ENCODE results near the gene PROC.
"Not testable (repeated sequence)": the region's sequence is repeated elsewhere in the genome, so short reads cannot be mapped to it uniquely, and the experiment has no call there.

Gene PROC

DNA sequence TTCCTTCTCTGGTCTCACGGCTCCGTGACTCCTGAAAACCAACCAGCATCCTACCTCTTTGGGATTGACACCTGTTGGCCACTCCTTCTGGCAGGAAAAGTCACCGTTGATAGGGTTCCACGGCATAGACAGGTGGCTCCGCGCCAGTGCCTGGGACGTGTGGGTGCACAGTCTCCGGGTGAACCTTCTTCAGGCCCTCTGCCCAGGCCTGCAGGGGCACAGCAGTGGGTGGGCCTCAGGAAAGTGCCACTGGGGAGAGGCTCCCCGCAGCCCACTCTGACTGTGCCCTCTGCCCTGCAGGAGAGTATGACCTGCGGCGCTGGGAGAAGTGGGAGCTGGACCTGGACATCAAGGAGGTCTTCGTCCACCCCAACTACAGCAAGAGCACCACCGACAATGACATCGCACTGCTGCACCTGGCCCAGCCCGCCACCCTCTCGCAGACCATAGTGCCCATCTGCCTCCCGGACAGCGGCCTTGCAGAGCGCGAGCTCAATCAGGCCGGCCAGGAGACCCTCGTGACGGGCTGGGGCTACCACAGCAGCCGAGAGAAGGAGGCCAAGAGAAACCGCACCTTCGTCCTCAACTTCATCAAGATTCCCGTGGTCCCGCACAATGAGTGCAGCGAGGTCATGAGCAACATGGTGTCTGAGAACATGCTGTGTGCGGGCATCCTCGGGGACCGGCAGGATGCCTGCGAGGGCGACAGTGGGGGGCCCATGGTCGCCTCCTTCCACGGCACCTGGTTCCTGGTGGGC, 10.0 kb downstream of the PROC start:
- DNase-seq (ENCODE audit: low read depth), result no peak

DNA sequence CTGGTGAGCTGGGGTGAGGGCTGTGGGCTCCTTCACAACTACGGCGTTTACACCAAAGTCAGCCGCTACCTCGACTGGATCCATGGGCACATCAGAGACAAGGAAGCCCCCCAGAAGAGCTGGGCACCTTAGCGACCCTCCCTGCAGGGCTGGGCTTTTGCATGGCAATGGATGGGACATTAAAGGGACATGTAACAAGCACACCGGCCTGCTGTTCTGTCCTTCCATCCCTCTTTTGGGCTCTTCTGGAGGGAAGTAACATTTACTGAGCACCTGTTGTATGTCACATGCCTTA, 10.5 kb downstream of the PROC start:
- no peak for DNase-seq (ENCODE audit: low read depth)

DNA sequence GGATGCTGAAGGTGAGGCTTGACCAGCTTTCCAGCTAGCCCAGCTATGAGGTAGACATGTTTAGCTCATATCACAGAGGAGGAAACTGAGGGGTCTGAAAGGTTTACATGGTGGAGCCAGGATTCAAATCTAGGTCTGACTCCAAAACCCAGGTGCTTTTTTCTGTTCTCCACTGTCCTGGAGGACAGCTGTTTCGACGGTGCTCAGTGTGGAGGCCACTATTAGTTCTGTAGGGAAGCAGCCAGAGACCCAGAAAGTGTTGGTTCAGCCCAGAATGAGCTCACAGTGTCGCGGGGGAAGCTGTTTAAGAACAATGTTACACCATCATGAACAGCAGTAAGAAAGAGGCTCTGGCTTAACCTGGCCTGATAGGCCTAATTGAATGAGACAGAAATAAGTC, 11.1 kb downstream of the PROC start:
- DNase-seq (ENCODE audit: low read depth), result no peak

DNA sequence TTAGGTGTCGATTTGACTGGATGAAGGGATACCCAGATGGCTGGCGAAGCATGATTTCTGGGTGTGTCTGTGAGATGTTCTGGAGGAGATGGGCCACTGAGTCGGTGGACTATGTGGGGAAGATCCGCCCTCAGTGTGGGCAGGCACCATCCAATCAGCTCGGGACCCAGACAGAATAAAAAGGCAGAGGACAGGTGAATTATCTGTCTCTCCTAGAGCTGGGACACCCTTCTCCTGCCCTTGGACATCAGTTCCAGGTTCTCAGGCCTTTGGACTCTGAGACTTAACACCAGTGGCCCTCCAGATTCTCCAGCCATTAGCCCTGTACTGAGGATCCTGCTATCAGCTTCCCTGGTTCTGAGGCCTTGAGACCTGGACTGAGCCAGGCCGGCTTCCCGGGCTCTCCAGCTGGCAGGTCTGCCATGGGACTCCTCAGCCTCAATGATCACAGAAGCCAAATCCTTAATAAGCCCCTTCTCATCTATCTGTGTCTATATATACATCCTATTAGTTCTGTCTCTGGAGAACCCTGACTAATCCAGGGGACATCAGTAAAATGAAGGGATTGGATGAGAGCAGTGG, 11.7 kb downstream of the PROC start:
- DNase-seq (ENCODE audit: low read depth), result no peak

DNA sequence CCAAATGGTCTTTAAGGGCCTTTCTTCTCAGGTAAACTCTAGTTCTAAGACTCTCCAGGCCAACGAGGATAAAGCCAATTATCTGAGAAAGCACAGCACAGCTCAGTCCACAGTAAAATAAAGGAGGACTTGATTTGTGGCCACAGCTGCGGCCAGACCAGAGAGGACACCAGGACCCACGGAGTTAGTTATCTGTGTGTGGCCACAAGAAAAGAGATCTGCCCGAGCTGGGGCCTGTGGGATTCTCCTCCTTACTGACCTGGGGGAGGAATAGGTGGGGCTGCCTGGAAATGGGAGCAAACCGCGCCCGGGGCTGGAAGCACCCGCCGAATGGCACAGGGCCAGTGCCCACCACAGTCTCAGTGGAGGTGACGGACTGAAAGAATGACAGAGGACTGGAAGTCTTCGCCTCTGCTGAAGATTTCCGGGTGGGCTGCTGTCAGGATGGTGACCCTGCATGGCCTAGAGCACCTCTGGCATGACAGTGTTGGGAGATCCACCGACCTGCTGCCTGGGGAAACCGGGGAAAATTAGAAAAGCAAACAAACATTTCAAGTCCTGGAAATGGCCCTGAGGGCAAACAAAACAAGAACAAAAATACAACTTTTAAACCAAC, 13.3 kb downstream of the PROC start:
- DNase-seq (ENCODE audit: low read depth), result no peak

DNA sequence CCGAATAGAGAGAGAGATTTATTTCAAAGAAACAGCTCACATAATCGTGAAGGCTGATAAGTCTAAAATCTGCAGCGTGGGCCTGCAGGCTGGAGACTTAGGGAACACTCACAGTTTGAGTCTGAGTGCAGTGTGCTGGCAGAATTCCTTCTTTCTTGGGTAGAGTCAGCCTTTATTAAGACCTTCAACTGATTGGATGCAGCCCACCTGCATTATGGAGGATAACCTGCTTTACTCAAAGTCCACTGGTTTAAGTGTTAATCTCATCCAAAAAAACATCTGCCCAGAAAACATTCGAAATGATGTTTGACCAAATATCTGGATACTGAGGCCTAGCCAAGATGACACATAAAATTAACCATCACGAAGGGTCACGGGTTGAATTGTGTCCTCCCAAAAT, 16.3 kb downstream of the PROC start:
- no peak for DNase-seq (ENCODE audit: low read depth)

DNA sequence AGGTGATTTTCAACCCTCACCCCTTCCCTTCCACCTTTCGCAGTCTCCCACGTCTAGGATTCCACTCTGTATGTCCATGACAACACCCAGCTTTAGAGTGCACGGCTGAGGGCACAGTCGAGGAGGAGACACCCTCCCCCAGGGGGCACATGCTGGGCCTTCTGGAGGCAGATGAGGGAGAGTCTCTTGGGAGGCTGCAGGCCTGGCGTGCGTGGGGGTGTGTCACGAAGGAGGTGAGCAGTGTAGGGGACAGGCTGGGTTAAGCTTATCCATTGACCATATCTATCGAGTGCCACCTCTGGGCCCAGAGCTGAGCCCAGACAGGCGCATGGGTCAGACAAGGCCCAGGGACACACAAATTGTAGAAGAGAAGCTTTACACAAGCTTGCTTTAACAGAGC, 18.8 kb downstream of the PROC start:
- DNase-seq (ENCODE audit: low read depth), result no peak

DNA sequence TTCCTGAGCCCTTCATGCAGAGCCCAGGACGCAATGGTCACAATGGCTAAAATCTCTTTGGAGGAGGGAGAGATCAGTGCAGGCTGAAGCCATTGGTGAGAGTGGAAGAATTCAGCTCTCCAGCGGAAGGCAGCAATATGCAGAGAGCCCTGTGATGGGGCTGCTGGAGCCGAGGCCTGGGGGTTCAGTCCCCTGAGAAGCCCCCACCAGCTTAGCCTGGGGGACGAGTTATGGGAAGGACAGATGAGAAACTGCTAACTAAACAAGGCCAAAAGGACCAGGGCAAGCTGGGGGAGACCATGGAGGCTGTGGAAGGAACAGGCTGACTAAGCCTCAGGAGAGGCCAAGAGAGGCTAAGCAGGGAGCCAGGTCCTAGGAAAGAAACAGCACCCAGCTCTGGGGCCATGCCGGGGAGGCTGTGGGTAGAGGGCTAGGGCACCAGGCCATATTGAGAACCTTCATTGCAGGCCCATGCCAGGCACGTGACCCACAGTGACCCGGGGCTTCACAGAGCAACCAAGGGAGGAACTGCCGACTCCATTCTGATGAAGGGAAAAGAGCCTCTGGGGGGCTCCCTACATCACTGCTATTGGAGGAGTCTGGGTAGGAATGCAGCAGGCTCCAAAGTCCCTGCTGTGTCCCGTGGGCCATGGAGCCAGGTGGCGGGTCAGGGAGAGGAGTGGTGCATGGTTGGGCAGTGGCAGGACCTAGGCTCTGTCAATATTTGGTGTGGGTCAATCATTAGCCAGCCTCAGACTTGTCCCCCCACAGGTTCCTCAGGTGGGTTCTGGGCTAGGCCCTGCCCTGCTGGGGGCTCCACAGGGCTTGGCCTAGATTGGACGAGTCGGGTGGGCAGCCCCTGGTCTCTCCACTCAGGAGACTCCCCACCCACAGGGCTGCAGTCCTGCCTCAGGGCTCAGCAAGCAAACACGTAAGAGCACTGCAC, 19.8 kb downstream of the PROC start:
- no peak for DNase-seq (ENCODE audit: low read depth)

DNA sequence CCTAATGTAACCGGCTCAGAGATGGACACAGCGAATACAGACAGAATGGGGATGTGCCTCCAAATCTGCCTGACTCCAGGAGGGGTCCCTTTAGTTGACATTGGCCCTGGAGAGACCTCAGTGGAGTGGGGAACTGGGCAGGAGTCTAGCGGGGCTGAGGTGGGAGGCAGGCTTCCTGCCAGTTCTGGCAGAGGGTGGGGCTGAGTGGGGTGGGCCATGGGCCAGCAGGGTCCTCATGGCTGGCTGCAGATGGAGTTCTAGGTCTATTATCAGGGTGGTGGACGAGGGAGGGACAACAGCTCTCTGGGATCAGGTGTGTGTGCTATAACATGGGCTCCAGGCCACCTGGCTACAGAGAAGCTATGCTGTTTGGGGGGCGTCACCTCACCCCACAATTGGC, 21.1 kb downstream of the PROC start:
- DNase-seq (ENCODE audit: low read depth), result no peak

DNA sequence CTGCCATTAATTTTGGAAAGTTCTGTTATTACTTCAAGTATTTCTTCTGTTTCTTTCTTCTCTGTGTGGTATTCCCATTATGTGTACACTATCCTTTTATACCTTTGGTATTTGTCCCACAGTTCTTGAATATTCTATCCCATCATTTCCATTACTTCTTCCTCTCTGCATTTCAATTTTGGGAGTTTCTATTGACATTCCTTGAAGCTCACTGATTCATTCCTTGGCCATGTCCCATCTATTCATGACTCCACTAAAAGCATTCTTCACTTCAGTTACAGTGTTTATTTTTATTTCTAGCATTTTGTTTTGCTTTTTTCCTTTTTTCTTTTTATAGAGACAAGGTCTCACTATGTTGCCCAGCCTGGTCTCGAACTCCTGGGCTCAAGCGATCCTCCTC, 30.3 kb downstream of the PROC start:
- peak; percentile 53 for DNase-seq (ENCODE audit: low read depth)

DNA sequence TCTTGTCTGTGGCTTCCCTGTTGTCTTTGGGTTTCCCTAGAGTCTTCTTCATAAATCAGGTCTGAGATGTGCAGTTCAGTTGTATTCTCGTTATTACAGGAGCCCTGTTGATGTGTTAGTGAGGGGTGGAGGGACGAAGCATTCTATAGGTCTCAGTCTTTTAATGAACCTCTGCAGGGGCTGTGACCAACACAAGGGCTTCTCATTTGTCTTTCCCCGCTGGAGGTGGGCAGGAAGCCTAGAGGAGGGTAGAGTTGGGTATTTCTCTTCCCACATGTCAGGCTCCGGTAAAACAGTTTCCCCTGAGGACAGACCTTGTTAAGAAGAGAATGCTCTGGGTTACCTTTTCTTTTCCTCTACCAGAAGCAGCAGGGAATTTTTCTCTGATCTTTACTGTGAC, 31.2 kb downstream of the PROC start:
- no peak for DNase-seq (ENCODE audit: low read depth)

DNA sequence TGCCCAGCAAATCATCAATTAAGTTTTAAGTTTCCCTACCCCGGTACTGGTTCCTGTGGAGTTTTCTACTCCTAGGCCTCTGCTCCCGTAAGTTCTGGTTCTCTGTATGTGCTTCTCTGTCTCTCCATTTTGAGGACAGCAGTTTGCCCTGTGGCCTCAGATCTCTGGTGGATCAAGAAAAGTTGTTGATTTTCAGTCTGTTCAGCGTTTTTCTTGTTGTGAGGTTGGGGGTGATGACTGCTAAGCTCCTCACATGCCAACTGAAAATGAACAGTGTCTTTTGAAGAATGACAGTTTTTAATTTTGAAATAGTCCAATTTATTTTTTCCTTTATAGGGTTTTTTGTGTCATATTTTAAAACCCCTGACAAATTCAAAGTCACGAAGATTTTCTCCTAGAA, 31.7 kb downstream of the PROC start:
- no peak for DNase-seq (ENCODE audit: low read depth)

DNA sequence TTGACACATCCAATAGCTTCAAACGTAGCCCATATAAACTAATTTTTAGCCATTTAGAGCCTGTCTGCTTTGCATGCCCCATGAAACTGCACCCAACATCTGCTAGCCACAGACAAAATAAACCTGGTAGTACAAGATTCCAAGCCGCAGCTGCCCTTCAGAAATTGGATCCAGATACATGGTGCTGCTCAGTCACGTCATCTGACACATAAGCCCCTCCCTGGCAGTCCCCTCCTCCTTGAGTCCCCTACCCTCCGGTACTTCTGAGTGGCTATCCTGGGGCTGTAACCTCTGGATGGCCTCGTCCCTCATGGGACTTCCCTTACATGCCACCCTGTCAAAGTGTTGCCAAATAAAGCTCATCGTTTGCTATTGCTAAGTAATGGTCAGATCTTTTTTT, 33.8 kb downstream of the PROC start:
- no peak for DNase-seq (ENCODE audit: low read depth)

DNA sequence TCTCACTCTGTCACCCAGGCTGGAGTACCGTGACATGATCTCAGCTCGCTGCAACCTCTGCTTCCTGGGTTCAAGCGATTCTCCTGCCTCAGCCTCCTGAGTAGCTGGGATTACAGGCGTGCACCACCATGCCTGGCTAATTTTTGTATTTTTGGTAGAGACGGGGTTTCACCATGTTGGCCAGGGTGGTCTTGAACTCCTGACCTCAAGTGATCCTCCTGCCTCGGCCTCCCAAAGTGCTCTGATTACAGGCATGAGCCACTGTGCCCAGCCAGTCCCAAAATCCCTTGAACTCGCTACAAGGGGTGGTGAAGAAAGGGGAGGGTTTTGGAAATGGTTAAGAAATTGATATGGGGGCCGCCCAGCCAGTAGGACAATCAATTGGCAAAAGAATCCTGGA, 34.2 kb downstream of the PROC start:
- DNase-seq (ENCODE audit: low read depth), result not testable (repeated sequence)

DNA sequence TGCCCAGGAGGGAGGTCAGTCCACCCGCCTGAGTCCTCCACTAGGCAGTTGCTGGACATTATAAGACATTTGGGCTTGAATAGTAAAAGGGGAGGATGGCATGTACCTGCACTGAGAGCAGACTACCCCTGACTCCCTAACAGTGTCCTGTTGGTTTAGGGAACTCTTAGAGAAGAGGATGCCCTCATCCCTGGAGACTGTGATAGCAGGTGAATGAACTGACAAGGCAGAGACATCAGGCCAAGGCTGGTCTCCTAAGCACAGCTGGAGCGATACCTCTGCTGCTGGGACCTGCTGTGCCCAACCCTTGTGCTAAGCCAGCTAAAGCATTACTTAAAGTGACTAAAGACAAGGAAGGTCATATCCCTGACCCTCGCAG, 34.8 kb downstream of the PROC start:
- DNase-seq (ENCODE audit: low read depth), result no peak

DNA sequence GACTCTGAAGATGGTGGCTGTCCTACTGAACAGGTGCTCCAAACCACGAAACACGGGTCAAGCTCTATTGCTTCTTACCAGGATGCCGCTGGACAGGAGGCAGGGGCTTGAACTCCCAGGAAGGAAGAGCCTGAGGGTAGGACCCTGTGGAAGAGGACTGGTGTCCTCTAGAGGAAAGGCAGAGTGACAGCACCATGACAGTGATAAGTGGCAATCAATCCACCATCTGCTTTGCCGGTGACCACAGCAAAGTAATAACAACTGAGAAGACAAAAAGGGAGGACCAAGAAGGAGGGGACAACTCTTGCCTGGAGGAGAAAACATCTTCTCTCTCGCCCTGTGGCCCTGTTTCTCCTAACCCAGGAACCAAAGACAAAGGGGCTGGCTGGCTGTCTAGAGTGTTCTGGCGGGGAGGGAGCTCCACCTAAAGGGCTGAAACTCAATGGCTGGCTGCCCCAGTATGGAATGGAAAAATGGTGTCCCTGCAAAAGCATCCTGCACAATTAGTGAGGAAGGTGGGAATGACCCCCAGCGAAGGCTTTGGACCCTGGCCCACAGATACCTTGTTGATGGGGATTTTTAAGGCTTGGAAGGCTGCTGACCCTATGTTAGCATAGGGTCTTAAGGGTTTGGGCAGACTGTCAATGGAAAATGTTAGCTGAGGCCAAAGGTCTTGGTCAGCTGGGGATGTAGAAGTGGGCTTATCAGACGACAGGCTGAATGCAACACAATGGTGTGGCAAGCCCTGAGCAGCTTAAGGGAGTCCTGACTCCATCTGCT, 35.4 kb downstream of the PROC start:
- no peak for DNase-seq (ENCODE audit: low read depth)

DNA sequence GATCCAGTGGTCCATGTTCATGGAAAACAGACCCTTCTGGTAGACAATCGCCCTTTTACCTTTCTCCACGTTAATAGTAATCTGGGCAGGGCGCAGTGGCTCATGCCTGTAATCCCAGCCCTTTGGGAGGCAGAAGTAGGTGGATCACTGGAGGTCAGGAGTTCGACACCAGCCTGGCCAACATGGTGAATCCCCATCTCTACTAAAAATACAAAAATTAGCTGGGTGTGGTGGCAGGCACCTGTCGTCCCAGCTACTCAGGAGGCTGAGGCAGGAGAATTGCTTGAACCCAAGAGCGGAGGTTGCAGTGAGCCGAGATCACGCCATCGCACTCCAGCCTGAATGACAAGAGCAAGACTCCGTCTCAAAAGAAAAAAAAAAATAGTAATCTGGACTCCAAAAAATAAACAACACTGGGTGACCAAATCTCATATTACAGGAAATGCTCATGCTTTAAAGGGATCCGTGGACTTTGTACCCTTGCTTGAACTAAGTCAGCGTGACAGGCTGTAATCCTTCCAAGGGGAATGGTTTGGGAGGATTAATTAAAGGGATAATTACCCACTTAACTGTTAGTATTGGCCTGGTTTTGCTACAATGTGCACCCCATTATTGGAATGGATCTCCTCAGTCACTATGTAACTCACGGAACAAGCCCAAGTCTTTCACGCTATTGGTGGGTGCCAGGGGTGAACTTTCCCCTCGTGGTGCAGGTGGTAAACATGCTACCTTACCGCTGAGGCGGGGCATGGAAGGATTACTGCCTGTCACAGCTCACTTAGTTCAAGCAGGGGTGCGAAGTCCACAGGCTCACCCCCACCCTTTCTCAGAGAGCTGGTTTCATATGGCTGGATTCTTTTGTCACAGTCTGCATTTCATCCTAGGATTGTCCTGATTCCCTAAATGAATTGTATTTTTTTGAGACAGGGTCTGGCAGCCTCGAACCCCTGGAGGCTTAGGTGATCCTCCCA, 36.7 kb downstream of the PROC start:
- DNase-seq (ENCODE audit: low read depth), result no peak

DNA sequence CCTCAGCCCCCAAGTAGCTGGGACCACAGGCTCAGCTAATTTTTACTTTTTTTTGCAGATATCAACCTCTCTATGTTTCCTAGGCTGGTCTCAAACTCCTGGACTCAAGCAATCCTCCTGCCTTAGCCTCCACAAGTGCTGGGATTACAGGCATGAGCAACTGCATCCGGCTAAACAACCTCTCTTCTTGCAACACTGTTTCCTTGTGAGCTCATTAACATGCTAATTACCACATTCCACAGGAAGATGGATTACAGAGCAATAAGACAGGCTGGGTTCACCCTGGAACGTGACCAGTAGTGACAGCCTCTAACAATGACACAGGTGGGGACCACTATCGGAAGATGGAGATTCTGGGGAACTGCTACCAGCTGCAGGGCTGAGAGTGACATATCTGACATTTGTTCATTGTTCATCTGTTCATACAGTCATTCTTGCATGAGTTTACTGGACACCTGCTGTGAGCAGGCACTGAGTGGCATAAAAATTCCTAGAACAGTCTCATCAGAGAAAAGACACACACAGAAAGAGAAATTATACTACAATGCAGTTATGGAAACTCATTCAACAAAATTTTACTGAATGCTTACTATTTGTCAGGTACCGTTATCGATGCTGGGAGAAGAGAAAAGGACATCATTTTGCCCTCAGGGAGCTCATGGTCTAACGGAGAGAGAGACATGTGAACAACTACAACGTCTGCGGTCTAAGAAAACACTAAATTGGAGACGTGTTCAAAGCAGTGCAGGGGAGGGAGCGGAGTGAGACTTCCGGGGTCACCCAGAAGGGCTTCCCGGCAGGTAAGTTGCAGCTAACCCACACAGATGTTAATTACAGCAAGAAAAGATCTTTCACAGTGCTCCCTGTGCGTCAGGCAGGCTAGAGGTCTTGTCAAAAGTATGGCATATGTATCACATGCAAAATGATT, 37.6 kb downstream of the PROC start:
- no peak for DNase-seq (ENCODE audit: low read depth)

DNA sequence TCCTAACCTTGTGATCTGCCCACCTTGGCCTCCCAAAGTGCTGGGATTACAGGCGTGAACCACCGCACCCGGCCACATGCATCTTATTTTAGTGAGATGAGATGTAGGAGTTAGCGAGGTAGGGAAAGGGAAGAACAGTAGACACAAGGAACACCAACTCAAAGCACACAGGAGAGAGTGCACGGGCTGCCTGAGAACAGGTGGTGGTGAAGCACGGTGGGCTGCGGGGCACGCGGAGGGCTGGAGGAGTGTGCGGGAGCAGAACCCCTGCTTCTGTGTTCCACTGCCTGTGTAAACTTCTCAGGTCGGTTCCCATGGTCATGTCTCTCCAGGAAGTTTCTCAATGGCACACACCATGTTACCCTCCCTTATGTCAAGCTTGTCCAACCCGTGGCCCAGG, 38.7 kb downstream of the PROC start:
- no peak for DNase-seq (ENCODE audit: low read depth)

DNA sequence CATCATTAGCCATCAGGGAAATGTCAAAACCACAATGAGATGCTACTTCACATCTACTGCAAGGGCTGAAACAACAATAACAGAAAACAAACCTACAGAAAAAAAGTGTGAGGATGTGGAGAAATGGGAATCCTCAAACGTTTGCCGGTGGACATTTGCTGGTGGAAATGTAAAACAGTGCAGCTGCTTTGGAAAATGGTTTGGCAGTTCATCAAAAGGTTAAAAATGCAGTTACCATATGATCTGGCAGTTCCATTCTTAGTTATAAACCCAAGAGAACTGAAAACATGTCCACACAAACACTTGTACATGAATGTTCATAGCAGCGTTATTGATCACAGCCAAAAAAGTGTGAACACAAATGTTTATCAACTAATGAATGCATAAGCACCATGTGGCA, 44.2 kb downstream of the PROC start:
- no peak for DNase-seq (ENCODE audit: low read depth)
